ENCODE results near the gene TAS1R3. TPM values are rescaled to one million over a fixed set of nuclear protein-coding genes. Genes with fewer than 3 reads are reported as not detected.

Gene TAS1R3
- total RNA-seq, 1 experiment from 2014 or later, result 0.28 TPM

DNA sequence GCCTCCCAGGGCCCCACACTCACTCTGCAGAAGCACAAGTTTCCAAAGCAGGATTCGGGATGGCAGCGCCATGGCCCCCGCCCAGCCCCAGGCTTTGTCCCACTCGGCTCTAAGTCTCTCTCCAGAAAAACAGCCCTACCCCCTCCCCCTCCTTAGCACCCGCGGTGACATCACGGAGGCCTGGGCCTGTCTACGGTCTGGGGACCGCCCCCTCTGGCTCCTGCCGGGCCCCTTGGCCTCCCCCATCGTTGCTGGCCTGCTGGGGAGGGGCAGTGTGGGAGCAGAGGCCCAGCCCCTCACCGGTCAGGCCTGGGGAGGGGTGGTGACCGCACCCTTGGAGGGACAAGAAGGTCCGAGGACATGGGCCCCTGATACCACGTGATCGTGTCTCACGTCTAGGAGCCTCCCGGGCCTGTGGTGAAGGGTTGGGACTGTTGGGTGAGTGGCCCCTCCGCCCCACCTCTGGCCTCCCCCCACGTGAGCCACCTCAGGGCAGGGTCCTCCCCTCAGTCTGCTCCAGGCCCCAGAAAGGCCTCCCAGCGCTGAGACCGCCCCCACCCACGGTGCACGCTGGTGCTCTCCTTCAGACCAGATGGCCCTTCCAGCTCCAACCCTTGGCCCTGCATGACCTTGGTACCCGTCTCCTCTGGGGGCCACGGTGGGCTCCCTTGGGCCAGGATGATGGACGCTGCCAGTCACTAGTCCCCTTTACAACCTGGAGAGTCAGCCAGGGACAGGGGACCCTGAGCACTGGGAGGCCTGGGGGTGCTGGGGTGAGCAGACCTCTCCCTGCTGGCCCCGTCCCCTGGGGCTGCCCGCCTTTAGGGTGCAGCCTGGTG is 27.6 kb downstream of the TAS1R3 start, which contains the start of gene MXRA8:
Gene MXRA8, minus strand, starts transcription at position 123 of the 839 bp plus-strand sequence. Its CDS starts 51 bp downstream, at position 72.
- peak within 1 kb of the TSS in 1 of 2 experiments; percentile 42; a peak in 4 of 5 replicates for H3K4me3 Mint-ChIP-seq

More for the DNA sequence above, 27.6 kb downstream of the TAS1R3 start, which contains the start of gene MXRA8:
- Histone ChIP-seq H2BK5ac (ENCODE audit: insufficient read length, low read length) (no peak within 1 kb of the TSS), H2AK5ac (ENCODE audit: insufficient read length, low read length) (no peak within 1 kb of the TSS), H3K56ac (ENCODE audit: insufficient read length, low read depth, low read length) (no peak within 1 kb of the TSS), H2BK120ac (ENCODE audit: low read depth, low read length, poor library complexity, severe bottlenecking) (no peak within 1 kb of the TSS), H3K4me2 (ENCODE audit: insufficient read depth, insufficient read length, low read length) (no peak within 1 kb of the TSS), H3K27me3 (ENCODE audit: insufficient read depth, low read length) (peaks cover 4% of the 10 kb centered on the region; the same call in 1 of the 2 replicates), H3K79me1 (ENCODE audit: insufficient read depth, low read depth, low read length, poor library complexity, severe bottlenecking) (no peaks in the 10 kb centered on the region), H2BK20ac (ENCODE audit: low read depth, low read length, poor library complexity, severe bottlenecking) (no peak within 1 kb of the TSS), H4K20me1 (ENCODE audit: control insufficient read depth, insufficient read depth, insufficient read length) (no peaks in the 10 kb centered on the region), H3K14ac (ENCODE audit: insufficient read depth, low read length) (peak within 1 kb of the TSS; percentile 59; the same call in 1 of the 2 replicates), H4K91ac (ENCODE audit: insufficient read length, low read depth, low read length) (no peak within 1 kb of the TSS), H3K9ac (ENCODE audit: extremely low read depth, insufficient read length, low read length) (no peak within 1 kb of the TSS), H3K4ac (ENCODE audit: low read depth, low read length) (no peak within 1 kb of the TSS), H2BK15ac (ENCODE audit: low read depth, low read length) (no peak within 1 kb of the TSS; the same call in 1 of the 2 replicates), H4K5ac (ENCODE audit: insufficient read length, low read depth, low read length) (no peak within 1 kb of the TSS), H3K23me2 (ENCODE audit: insufficient read length, low read depth, low read length, poor library complexity, severe bottlenecking) (peaks cover 7% of the 10 kb centered on the region), H3K79me2 (ENCODE audit: insufficient read depth, low read length) (no peaks in the 10 kb centered on the region), H3K9me3 (ENCODE audit: control insufficient read depth, low read depth, low read length) (no peaks in the 10 kb centered on the region), H4K8ac (replicated peaks; ENCODE audit: insufficient read length, low read depth, low read length) (no peak within 1 kb of the TSS), H3K4me1 (ENCODE audit: insufficient read depth, low read length) (peaks cover 2% of the 10 kb centered on the region; the same call in 1 of the 2 replicates), H2BK12ac (ENCODE audit: insufficient read length, low read depth, low read length) (no peak within 1 kb of the TSS), H3K23ac (ENCODE audit: insufficient read length, low read depth, low read length) (no peak within 1 kb of the TSS), H3T11ph (ENCODE audit: low read length) (no peak within 1 kb of the TSS), H3K27ac (ENCODE audit: insufficient read length, low read depth, low read length) (no peak within 1 kb of the TSS), H3K18ac (ENCODE audit: insufficient read length, low read depth, low read length) (peak within 1 kb of the TSS; percentile 36), H2AFZ (ENCODE audit: low read length) (no peak within 1 kb of the TSS)
- TF ChIP-seq, protein P1, sequence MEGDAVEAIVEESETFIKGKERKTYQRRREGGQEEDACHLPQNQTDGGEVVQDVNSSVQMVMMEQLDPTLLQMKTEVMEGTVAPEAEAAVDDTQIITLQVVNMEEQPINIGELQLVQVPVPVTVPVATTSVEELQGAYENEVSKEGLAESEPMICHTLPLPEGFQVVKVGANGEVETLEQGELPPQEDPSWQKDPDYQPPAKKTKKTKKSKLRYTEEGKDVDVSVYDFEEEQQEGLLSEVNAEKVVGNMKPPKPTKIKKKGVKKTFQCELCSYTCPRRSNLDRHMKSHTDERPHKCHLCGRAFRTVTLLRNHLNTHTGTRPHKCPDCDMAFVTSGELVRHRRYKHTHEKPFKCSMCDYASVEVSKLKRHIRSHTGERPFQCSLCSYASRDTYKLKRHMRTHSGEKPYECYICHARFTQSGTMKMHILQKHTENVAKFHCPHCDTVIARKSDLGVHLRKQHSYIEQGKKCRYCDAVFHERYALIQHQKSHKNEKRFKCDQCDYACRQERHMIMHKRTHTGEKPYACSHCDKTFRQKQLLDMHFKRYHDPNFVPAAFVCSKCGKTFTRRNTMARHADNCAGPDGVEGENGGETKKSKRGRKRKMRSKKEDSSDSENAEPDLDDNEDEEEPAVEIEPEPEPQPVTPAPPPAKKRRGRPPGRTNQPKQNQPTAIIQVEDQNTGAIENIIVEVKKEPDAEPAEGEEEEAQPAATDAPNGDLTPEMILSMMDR (conservative IDR thresholded peaks at IDR 0.05), result no peak
- H3K9me3 Mint-ChIP-seq, result no peaks in the 10 kb centered on the region; a peak in 2 of 5 replicates
- H3K27ac Mint-ChIP-seq, result peak within 1 kb of the TSS in 2 of 3 experiments; percentile 28 to 77; a peak in 3 of 7 replicates
- no CpG with 5 or more reads among the region's 29 CpGs for WGBS (ENCODE audit: extremely low coverage, insufficient read length, low lambda C conversion rate)
- peak; percentile 66 for DNase-seq
- no peaks in the 10 kb centered on the region for H3K36me3 Mint-ChIP-seq (ENCODE audit: insufficient read depth in 1 of 3, low read depth in 3 of 3)
- H3K4me1 Mint-ChIP-seq, result peaks cover 24 to 46% of the 10 kb centered on the region in 2 experiments
- H3K27me3 Mint-ChIP-seq (ENCODE audit: low read depth), result peaks cover 43% of the 10 kb centered on the region
